ENCODE data around the gene DHRS2.

The DHRS2 gene

GRCh38 chr14:23615856-23616255, 20.3 kb upstream of the DHRS2 start:
- Histone ChIP-seq H3K36me3 (ENCODE audit: insufficient read depth, low read length) (no peaks in the 10 kb centered on the region), H3K27me3 (ENCODE audit: insufficient read depth, low read length) (no peaks in the 10 kb centered on the region), H4K20me1 (ENCODE audit: insufficient read depth, low read length) (no peaks in the 10 kb centered on the region), H3K27ac (ENCODE audit: low read depth, low read length, poor library complexity, severe bottlenecking) (no peak overlapping the region), H3K9me3 (ENCODE audit: low read length) (no peaks in the 10 kb centered on the region), H3K4me3 (ENCODE audit: low read depth, low read length, poor library complexity, severe bottlenecking) (no peak overlapping the region), H3K79me2 (ENCODE audit: insufficient read depth, low read length) (no peaks in the 10 kb centered on the region), H2AFZ (ENCODE audit: low read length) (no peak overlapping the region), H3K4me2 (ENCODE audit: low read length) (no peak overlapping the region), H3F3A (ENCODE audit: insufficient read depth, low read length) (no peaks in the 10 kb centered on the region), H3K4me1 (ENCODE audit: insufficient read depth, low read length, severe bottlenecking) (no peaks in the 10 kb centered on the region), H3K9me2 (ENCODE audit: low read depth, low read length) (no peaks in the 10 kb centered on the region), H3K9ac (ENCODE audit: low read length) (no peak overlapping the region)
- no peak for TF ChIP-seq CTCF (IDR thresholded peaks at IDR 0.05; ENCODE audit: low read length)
- TF ChIP-seq EZH2 (IDR thresholded peaks at IDR 0.05; ENCODE audit: borderline replicate concordance, low read length), result no peak

GRCh38 chr14:23617539-23617938, 18.6 kb upstream of the DHRS2 start:
- Histone ChIP-seq H3F3A (ENCODE audit: insufficient read depth, low read length) (no peaks in the 10 kb centered on the region), H3K79me2 (ENCODE audit: insufficient read depth, low read length) (no peaks in the 10 kb centered on the region), H2AFZ (ENCODE audit: low read length) (no peak overlapping the region), H3K27ac (ENCODE audit: low read depth, low read length, poor library complexity, severe bottlenecking) (no peak overlapping the region), H3K4me1 (ENCODE audit: insufficient read depth, low read length, severe bottlenecking) (no peaks in the 10 kb centered on the region), H3K27me3 (ENCODE audit: insufficient read depth, low read length) (no peaks in the 10 kb centered on the region), H3K9me3 (ENCODE audit: low read length) (no peaks in the 10 kb centered on the region), H4K20me1 (ENCODE audit: insufficient read depth, low read length) (no peaks in the 10 kb centered on the region), H3K9ac (ENCODE audit: low read length) (no peak overlapping the region), H3K36me3 (ENCODE audit: insufficient read depth, low read length) (no peaks in the 10 kb centered on the region), H3K9me2 (ENCODE audit: low read depth, low read length) (no peaks in the 10 kb centered on the region), H3K4me2 (ENCODE audit: low read length) (no peak overlapping the region), H3K4me3 (ENCODE audit: low read depth, low read length, poor library complexity, severe bottlenecking) (no peak overlapping the region)
- TF ChIP-seq CTCF (IDR thresholded peaks at IDR 0.05; ENCODE audit: low read length) (no peak), EZH2 (IDR thresholded peaks at IDR 0.05; ENCODE audit: borderline replicate concordance, low read length) (no peak)

GRCh38 chr14:23618415-23618988, 17.7 kb upstream of the DHRS2 start:
- TF ChIP-seq CTCF (IDR thresholded peaks at IDR 0.05; ENCODE audit: low read length) (no peak), EZH2 (IDR thresholded peaks at IDR 0.05; ENCODE audit: borderline replicate concordance, low read length) (no peak)

More at GRCh38 chr14:23618415-23618988, 17.7 kb upstream of the DHRS2 start:
- Histone ChIP-seq H3K79me2 (ENCODE audit: insufficient read depth, low read length) (no peaks in the 10 kb centered on the region), H3K9ac (ENCODE audit: low read length) (no peak overlapping the region), H3K27ac (ENCODE audit: low read depth, low read length, poor library complexity, severe bottlenecking) (no peak overlapping the region), H3K9me3 (ENCODE audit: low read length) (no peaks in the 10 kb centered on the region), H3K36me3 (ENCODE audit: insufficient read depth, low read length) (no peaks in the 10 kb centered on the region), H3K27me3 (ENCODE audit: insufficient read depth, low read length) (no peaks in the 10 kb centered on the region), H4K20me1 (ENCODE audit: insufficient read depth, low read length) (no peaks in the 10 kb centered on the region), H3K4me2 (ENCODE audit: low read length) (no peak overlapping the region), H3K4me1 (ENCODE audit: insufficient read depth, low read length, severe bottlenecking) (no peaks in the 10 kb centered on the region), H3K4me3 (ENCODE audit: low read depth, low read length, poor library complexity, severe bottlenecking) (no peak overlapping the region), H3F3A (ENCODE audit: insufficient read depth, low read length) (no peaks in the 10 kb centered on the region), H3K9me2 (ENCODE audit: low read depth, low read length) (no peaks in the 10 kb centered on the region), H2AFZ (ENCODE audit: low read length) (no peak overlapping the region)
